Neural progenitor cell (in vitro differentiated cells): ENCODE measurements around the gene ZDHHC1.

Source experiments
- EZH2 ChIP-seq: fragments of 200-600 bp; sonication (generic); IDR thresholded peaks from 2 replicates; pipeline ENCODE4 v1.6.1; 2017; ENCODE audit warnings: antibody characterized with exemption, mild to moderate bottlenecking, moderate library complexity
- EZH2phosphoT487 ChIP-seq: fragments of 200-600 bp; sonication (generic); IDR thresholded peaks from 2 replicates; pipeline ENCODE4 v1.6.1; 2017; ENCODE audit warnings: antibody characterized with exemption
- TF ChIP-seq, protein P1 (sequence below): fragments of 200-600 bp; sonication (generic); IDR thresholded peaks from 2 replicates; pipeline ENCODE4 v1.5.1; 2017; ENCODE audit warnings: antibody characterized with exemption, mild to moderate bottlenecking

- TF ChIP-seq, protein P1, sequence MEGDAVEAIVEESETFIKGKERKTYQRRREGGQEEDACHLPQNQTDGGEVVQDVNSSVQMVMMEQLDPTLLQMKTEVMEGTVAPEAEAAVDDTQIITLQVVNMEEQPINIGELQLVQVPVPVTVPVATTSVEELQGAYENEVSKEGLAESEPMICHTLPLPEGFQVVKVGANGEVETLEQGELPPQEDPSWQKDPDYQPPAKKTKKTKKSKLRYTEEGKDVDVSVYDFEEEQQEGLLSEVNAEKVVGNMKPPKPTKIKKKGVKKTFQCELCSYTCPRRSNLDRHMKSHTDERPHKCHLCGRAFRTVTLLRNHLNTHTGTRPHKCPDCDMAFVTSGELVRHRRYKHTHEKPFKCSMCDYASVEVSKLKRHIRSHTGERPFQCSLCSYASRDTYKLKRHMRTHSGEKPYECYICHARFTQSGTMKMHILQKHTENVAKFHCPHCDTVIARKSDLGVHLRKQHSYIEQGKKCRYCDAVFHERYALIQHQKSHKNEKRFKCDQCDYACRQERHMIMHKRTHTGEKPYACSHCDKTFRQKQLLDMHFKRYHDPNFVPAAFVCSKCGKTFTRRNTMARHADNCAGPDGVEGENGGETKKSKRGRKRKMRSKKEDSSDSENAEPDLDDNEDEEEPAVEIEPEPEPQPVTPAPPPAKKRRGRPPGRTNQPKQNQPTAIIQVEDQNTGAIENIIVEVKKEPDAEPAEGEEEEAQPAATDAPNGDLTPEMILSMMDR, result no peak
- TF ChIP-seq EZH2phosphoT487, result no peak
- TF ChIP-seq EZH2, result no peak
Observed at GRCh38 chr16:67449739-67450138, 33.5 kb upstream of the ZDHHC1 start.
